Activated CD4-positive, CD25-positive, alpha-beta regulatory T cell (primary cell): Measurements from ENCODE around the gene LMBR1.
"Not testable (repeated sequence)": the region's sequence is repeated elsewhere in the genome, so short reads cannot be mapped to it uniquely, and the experiment has no call there.

Source experiments
- DNase-seq, 4 experiments: peaks; one replicate each; lab custom pipeline; 2025; lab: John Stamatoyannopoulos, UW

The LMBR1 gene

GRCh38 chr7:156845379-156846101, 47.4 kb downstream of the LMBR1 start:
- no peak for DNase-seq

DNA sequence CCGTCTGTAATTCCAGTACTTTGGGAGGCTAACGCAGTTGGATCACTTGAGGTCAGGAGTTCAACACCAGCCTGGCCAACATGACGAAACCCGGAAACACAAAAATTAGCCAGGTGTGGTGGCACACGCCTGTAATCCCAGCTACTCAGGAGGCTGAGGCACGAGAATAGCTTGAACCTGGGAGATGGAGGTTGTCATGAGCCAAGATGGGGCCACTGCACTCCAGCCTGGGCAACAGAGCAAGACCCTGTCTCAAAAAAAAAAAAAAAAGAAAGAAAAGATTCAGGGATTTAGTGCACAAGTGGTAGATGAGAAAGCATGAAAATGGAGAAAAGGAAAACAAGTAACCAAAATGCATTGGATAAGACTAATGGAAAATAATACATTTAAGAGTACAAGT, 49.4 kb downstream of the LMBR1 start:
- DNase-seq = not testable (repeated sequence)

GRCh38 chr7:156843157-156843556, 49.8 kb downstream of the LMBR1 start:
- no peak for DNase-seq

DNA sequence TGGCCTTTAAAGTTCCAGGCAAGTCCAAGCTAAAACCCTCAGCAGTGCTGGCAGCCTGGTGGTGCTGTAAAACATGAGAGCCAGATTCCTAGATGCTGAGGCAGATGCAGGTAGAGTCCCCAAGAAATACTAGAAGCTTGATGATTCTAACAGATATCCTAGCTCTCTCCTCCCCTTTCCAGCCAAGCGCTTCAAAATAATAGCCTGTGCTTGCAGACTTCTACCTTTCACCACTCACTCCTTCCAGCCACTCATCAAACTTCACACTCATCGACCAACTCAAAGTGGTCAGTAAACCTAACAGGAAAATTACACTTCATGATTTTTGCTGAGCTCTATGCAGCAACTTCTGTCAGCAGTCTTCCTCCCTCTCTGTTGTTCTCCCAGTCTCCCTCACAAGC, 50.2 kb downstream of the LMBR1 start:
- DNase-seq = no peak

DNA sequence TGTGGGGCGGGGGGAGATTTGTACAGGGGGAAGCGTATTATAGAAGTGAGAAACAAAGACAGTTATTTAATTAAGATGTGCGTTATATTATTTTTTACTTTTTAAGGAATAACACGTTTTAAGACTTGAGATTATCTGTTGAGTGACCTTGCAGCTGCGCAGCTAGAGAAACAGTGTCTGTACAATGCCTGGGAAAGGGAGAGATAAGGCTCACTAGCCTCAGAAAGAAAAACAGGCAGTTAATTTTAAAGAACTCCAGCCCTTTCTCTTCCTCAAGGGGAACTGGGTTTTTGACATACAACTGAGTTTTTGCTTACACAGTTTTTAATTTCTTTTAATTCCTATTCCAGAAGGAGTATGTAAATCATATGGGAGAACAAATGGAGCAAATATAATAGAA, 50.7 kb downstream of the LMBR1 start:
- DNase-seq = no peak

DNA sequence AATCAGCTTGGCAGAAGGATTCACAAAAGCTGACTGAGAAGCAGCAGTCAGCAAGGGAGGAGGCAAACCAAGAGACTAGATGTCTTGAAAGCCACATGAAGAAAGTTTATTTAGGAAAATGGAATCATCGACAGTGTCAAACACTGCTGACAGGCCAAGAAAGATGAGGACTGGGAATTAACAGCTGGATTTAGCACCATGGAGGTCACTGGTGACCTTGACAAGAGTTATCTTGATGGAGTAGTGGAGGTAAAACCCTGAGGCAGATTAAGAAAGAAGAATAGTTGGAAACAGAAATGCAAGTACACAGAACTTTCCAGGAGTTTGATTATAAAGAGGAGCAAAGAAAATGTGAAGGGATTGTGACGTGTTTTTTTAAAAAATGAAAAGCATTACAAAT, 51.5 kb downstream of the LMBR1 start:
- no peak for DNase-seq

DNA sequence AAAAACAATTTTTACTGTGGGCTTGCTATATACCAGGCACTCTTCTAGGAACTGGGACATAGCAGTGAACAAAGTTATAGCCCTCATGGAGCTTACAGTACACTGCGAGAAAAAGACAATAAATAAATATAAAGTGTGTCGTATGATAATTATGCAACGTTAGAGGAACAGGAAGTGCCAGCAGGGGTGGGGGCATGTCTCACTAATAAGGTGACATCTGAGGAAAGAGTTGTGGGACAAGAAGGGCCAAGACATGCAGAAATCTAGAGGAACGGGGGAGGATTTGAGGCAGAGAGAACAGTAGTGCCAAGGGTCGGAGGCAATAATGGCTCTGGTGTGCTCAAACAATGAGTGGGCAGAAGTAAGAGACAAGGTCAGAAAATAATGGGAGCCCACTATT, 52.8 kb downstream of the LMBR1 start:
- DNase-seq = no peak

- DNase-seq = no peak
Measured at GRCh38 chr7:156836443-156836842, 56.5 kb downstream of the LMBR1 start.

DNA sequence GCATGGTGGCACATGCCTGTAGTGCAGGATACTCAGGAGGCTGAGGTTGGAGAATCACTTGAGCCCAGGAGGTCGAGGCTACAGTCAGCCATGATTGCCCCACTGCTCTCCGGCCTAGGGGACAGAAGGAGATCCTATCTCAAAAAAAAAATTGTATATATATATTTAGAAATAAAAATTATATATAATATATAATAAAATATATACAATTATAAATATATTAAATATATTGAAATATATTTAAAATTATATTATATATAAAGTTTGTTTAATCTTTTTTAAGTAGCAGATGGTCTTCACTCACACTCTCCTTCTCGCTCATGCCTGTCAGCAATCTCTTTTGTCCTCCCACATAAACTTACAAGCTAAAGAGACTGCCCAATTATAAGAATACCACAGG, 58.5 kb downstream of the LMBR1 start:
- DNase-seq = no peak

DNA sequence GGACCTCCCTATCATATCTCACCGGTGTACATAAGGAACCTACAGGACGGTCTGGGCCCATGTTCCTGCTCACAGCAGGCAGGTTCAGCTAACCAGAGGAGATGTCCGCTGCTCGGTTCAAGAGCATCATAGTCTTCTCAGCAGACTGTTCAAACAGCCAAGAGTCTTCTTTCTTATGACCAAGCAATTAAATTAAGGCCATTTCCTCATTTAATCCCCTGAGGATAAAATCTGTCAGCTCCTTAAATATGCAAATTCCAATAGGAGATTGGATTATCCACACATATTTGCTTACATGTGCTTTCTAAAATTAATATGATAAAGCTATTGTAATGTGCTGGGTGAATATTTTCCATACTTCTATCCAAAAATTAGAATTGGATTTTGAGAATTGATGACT, 59.7 kb downstream of the LMBR1 start:
- no peak for DNase-seq

GRCh38 chr7:156832195-156832877, 60.6 kb downstream of the LMBR1 start:
- DNase-seq = no peak

DNA sequence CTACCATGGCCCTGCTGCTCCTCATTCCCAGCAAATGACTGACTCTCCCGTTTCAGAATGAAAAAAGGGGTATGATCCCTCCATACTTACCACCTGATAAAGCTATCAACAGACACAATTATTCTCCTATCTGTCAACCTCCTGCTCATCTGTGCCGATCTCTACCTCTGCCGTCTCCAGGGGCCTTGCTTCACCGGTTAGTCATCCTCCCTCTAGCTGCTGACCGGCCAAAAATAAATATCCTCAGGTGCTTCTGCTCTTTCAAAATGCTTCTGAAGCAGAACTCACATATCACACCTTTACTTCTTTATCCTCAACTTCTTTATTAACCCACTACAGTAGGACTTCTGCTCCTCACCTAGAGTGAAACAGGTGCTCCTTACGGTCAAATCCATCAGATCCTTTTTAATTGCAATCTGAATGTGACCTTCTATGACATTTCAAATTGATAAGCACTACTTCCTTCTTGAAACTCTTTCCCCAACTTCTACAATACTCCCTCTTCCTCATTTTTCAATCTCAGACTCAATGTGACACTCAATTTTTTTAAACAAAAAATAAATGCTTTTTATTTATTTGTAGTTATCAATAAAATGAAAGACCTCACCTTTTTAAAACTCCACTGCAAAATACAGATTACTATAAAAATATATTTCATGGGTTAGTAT, 63.2 kb downstream of the LMBR1 start:
- no peak for DNase-seq

GRCh38 chr7:156827587-156828203, 65.3 kb downstream of the LMBR1 start:
- DNase-seq = no peak

DNA sequence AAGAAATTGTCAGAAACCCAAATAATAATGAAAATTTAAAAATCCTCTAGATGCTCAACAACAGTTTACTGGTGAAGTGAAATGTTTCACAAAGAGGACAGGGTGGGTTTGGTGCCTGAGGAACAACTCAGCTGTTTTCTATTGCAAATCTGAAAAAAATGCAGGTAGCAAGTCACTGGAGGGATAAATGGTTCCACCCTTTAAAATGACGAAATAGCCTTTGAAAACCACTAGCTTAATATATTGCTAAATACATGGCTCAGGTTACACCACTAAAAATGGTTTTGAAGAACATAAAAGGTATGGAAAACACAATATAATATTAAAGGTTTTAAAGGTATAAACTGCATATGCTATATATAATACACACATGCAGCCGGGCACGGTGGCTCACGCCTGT, 69.5 kb downstream of the LMBR1 start:
- DNase-seq = no peak

DNA sequence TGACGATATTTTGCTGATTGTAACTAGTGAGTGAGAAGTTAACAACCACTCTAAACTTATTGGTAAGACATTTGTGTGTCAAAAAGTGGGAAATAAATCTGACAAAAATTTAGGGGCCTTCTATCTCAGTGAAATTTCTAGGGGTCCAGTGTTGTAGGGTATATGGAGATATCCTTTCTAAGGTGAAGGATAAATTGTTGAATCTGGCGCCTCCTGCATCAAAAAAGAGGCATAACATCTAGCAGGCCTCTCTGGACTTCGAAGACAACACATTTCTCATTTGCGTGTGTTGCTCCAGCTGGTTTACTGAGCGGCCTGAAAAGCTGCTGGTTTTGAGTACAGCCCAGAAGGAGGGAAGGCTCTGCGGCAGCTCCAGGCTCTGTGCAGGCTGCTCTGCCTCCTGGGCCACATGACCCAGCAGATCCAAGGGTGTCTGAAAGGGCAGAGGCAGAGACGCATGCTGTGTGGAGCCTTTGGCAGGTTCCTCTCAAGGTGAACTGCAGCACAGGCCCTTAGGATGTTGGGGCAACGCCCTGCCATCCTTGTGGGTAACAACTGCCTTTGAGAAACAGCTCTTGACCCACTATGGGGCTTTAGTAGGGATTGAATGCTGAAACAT, 72.4 kb downstream of the LMBR1 start:
- DNase-seq = no peak

DNA sequence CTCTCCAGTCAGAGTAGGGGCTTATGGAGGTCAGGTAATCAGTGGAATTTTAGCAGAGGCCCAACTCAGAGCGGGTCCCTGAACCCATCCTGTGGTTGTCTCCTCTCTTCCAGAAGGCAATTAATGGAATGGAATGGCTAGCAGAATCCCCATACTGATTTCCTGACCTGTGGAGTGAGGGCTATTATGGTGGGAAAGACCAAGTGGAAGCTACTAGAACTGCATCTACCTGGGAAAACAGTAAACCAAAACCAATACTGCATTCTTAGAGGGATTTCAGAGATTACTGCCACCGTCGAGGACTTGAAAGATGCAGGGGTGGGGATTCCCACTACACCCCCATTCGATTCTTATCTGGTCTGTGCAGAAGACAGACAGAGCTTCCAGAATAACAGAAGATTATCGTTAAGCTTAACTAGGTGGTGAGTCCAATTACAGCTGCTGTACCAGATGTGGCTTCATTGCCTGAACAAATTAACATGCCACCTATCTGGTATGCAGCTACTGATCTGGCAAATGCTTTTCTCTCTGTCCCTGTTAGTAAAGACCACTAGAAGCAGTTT, 73.2 kb downstream of the LMBR1 start:
- no peak for DNase-seq

DNA sequence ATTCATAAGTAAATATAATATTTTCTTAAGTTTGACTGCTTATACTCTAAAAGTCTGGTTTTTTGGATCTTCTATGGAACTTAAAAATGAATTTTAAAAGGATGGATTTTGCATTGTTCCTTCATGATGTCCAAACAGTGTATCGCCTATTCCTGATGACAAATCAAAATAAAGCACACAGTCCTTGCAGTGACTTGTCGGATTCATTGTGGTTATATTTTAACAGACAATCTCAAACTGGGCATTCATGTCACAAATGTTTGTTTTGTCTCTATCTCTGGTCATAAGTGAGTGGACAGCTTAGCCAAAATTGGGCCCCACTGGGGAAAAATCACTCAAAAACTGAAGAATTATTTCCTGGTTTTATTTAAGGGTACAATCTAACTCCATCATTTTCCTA, 74.8 kb downstream of the LMBR1 start:
- DNase-seq = no peak

DNA sequence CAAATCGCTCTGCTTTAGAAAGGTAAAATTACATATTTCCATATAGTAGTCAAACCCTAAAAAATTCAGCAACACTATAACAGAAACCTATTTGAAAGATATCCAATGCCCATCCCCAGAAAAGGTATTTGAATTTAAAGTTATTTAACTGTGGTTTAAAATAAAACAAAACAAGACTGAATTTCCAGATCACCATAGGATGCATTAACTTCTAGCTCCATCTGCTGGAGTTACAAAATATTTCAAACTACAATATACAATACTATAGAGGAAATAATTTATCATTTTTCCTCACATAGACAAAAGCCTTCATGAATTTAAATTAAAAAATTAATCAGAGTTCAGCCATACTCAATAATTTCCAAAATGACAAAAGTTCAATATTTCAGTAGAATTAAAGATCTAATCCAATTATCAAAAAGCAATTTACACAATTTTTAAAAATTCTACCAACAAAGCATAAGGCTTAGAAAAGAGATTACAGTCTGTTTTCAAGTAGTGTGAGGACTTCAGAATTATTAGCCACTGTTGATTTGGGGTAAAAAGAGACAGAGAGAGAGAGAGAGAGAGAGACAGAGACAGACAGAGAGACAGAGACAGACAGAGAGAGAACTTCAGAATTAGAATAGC, 75.9 kb downstream of the LMBR1 start:
- DNase-seq = no peak

DNA sequence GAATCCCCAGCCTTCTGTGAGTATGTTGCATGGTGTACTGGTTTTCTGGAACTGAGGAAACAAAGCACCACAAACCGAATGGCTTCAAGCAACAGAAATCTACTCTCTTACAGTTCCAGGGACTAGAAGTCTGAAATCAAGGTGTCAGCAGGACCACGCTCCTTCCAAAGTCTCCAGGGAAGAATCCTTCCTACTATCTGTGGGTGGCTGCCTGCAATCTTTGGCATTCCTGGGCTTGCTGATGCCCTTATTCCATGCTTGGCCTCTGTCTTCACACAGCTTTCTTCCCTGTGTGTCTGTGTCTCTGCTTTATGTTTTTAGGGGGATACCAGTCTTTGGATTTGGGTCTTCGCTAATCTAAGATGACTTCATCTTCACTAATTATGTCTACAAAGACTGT, 81.3 kb downstream of the LMBR1 start:
- DNase-seq = no peak

DNA sequence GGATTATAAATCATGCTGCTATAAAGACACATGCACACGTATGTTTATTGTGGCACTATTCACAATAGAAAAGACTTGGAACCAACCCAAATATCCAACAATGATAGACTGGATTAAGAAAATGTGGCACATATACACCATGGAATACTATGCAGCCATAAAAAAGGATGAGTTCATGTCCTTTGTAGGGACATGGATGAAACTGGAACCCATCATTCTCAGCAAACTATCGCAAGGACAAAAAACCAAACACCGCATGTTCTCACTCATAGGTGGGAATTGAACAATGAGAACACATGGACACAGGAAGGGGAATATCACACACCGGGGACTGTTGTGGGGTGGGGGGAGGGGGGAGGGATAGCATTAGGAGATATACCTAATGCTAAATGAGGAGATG, 89.3 kb downstream of the LMBR1 start:
- DNase-seq = not testable (repeated sequence)

DNA sequence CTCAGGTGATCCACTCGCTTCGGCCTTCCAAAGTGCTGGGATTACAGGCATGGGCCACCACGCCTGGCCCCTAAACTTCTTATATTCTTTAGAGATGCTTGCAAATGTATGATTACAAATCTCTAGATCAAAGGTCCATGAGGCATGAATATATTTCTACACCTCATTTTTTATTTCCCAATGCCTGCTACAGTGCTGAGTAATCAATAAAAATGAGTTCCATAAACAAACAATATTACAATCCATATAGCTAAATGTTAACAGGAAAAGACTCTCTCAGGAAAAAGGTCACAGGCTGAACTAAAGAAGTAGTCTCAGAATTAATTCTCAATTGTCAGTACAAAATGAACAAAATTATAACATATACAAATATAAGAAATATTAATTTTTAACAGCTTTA, 90.8 kb downstream of the LMBR1 start:
- DNase-seq = no peak

- DNase-seq = no peak
Measured at GRCh38 chr7:156795415-156795814, 97.6 kb downstream of the LMBR1 start.
